Measurements from ENCODE around the gene CMYA5. TPM values are rescaled to one million over a fixed set of nuclear protein-coding genes. Genes with fewer than 3 reads are reported as not detected.
"Not testable (repeated sequence)": the region's sequence is repeated elsewhere in the genome, so short reads cannot be mapped to it uniquely, and the experiment has no call there.

The CMYA5 gene
- total RNA-seq, 1 experiment from 2014 or later = 0.16 TPM

DNA sequence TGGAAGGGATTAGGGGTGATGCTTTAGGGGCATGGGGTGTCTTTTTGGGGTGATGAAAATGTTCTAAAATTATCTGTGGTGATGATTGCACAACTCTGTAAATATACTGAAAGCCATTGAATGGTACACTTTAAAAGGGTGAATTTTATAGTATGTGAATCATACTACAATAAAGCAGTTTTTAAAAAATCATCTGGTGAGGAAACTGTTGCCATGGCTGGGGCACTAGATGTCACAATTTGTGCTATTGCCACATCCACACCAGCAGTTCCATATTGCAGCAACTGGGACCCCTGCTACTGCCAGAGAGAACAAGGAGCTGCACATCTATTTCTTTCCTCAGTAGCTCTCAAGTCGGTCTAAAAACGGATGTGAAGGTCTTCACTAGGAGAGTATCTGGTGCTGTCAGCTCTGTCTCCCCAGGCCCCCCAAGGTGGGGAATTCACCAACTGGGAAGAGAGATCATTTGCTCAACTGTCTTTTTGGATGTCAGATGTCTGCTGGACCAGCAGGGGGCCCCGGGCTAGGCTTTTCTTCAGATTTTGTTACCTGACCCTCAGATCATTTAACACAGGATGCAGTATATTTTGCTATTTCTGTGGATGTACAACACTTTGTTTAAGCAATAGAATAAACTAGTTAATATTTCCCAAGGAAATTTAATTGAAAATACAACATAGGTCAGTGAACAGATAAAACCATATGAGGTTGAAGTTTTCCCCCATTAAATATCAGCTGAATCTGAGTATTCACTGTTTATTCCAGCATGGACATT, 13.2 kb downstream of the CMYA5 start:
- DNase-seq (ENCODE audit: low spot score) = peak; percentile 23

DNA sequence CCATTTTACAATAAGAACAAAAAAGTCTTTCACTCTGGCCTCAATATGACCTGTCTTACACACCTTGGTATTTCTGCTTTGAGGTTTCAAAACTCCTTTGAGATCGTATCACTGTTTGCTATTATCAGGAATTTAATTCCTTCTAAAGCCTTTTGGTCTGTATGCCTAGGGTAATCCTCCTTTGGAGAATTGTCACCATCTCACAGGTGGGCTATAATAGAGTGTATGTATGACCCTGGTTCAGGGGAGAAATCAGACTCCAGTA, 13.7 kb downstream of the CMYA5 start:
- DNase-seq (ENCODE audit: low spot score) = no peak

DNA sequence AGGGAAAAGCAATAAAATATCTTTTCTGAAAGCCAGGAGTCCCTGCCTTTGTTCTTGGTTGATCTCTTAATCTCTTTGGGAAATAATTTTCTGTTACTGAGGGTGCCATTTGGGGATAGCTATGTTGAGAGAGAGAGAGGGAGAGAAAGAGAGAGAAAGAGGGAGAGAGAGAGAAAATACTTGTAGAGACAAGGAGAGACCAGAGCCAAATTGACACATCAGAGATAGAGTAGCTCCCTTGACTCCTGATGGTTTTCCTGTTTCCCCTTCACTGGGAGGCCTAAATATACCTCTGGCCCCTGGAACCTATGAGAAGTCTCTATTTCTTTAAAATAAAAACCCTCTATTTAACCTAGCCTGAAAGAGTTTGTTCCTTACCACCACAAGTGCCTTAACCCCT, 14.9 kb downstream of the CMYA5 start:
- DNase-seq (ENCODE audit: low spot score) = no peak

DNA sequence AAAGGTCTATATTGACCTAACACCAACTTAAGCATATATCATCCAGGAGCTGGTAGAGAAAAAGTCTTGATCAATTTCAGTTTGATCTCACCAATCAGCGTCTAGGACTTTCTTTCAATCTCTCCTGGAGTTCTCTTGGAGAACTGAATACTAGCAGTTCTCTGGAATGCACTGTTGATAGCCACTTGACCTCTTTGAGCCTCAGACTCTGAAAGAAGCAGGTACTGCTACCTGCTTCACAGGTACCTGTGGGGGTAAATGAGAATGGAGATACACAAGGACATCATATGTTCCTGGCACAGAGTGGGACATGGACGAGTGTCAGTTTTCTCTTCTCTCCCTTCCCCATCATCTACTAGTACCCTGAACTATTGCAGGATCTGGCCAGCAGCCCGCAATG, 16.0 kb downstream of the CMYA5 start:
- DNase-seq (ENCODE audit: low spot score) = no peak

DNA sequence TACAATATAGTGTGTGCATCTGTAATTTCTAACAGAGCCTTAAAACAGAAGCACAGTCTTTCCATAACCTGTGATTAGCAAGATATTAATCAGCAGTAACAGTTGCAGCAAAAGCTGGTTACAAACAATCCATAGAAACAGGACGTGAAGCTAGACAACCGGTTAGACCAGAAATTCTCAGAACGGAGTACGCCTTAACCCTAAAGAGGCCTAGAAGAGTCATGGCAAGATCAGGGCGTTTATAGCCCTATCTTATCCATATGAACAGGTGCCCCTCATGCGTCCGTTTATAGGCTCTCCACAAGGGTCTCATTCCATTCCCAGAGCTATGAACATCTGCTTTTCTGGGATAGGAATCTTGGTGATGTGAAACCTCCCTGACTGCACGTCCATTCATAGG, 16.7 kb downstream of the CMYA5 start:
- DNase-seq (ENCODE audit: low spot score) = not testable (repeated sequence)

DNA sequence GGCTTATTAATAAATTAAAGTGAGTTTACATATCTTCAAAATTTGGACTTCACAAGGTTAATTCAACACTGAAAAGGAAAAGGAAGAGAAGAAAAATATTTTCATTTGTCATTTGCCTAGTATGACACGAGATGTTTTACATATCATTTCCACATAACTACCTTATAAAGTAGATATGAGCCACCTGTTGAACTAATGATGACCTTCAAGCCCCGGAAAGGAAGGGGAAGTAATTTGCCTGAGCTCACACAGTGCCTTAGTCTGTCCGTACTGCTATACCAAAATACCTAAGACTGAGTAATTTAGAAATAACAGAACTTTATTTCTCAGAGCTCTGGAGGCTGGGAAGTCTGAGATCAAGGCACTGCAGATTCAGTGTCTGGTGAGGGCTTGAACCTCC, 17.9 kb downstream of the CMYA5 start:
- DNase-seq (ENCODE audit: low spot score) = no peak

DNA sequence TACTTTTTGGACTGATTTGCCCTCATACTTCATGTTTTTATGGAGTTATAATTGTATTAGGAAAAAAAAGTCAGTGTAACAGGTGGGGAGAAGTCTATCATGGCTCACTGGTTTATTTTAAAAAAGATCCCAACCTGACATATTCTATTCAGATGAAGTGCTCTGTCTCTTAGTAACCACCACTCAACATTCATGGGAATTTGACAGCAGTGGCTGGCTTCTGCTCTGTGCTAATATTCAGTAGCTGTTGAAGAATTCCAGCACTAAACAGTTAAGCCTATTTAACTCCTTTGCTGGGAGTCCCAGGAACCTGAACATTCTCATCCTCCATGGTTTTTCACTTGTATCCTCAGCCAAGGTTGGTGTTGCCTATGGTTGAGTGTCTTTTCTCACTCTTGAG, 23.1 kb downstream of the CMYA5 start:
- DNase-seq (ENCODE audit: low spot score) = no peak

DNA sequence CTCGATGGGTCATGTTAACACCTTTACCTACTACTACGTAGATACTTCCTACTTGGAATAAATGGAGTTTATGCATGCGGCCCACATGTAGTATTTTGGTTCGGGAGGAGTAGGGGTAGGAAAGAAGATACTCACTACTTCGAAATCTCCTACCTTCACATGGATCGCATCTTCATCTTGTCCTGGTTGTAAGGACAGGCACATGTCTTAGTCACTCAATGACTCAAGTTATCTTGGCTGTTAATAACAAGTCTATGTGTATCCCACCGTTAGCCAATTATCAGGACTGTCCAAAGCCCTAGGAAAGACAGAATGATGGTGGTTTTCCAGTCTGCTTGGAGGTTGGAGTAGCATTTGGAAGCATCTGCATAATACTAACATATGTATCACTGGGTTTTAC, 24.1 kb downstream of the CMYA5 start:
- no peak for DNase-seq (ENCODE audit: low spot score)

DNA sequence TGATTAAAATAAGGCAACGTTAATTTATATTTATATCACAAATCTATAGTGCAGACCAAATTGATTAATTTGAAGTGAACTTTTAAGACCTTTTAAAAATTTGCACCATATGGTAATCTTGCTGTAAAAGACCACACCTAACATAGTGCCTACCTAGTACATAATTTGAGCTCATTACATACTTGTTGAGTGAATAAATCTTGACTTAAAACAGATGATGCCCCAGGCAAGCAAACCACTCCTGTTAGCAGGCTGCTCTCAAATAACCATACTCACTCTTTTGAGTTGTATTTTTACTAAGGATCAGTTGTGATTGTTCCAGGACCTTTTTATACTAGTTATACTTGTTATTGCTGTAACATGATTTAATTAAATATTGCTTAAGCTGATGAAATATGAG, 27.2 kb downstream of the CMYA5 start:
- no peak for DNase-seq (ENCODE audit: low spot score)

DNA sequence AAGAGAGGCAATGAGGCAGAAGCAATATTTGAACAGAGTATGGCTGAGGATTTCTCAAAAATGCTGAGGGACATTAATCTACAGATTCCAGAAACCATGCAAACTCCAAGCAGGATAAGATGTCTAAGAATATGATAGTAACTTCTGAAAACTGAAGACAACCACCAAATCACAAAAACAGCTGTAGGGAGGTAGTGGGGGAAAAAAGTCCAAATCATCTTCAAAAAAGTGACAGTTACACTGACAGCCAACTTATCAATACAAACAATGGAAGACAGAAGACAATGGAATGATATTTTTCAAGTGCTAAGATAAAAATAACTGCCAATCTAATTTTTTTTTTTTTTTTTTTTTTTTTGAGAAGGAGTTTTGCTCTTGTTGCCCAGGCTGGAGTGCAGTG, 30.5 kb downstream of the CMYA5 start:
- DNase-seq (ENCODE audit: low spot score) = no peak

DNA sequence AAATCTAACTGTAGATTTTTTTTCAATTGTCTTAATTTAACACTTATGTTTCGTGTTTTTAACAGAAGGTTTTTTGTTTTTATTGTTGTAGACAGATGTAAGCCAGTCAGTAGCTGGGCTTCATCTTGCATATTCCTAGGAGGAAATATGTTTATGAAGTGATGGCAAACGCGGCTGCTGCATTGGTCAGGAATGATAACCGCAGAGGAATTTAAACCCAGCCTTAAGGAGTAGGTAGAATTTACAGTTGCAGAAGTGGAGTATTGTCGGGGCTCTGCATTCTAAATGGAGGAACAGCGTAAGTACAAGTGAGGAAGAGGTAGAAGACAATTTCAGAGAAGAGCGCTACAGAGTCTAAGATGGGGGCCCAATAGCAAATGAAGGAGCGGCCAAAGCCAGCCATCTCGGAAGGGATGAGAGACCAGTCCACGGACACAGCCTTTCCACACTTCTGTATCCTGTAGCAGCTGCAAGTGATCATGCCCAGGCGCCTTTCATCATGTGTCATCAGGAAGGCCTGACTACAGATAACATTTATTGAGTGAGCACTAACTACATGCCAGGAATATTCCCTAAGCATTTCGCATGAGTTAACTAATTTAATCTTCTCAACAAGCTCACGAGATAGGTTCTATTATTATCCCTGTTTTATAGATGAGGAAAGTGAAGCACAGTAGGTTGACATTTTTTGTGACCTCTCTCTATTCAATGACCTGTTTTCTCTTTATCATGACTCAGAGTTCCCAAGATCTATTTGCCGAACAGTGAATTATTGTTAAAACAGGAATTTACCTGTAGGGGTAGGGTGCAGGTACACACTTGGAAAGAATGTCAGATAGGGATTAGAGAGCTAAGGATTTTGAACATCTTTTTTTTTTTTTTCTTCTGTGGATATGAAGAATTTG, 38.1 kb downstream of the CMYA5 start:
- no peak for DNase-seq (ENCODE audit: low spot score)

DNA sequence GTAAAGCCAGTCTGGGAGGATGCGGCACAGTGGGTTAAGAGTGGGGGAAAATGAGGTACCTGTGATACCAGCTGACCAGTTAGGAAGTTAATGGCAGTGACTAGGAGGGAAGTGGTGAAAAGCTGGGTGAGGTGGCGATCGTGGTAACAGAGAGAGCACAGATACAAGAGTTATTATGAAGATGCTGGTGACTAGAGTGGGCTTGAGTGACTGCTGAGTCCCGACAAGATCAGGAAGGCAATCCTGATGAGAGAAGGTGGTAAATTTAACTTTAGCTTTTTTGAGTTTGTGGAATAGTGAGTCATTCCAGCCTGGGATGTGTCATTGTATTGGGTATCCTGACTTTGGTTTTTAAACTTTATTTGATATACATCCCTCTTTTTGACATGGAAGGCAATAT, 38.8 kb downstream of the CMYA5 start:
- DNase-seq (ENCODE audit: low spot score) = no peak

DNA sequence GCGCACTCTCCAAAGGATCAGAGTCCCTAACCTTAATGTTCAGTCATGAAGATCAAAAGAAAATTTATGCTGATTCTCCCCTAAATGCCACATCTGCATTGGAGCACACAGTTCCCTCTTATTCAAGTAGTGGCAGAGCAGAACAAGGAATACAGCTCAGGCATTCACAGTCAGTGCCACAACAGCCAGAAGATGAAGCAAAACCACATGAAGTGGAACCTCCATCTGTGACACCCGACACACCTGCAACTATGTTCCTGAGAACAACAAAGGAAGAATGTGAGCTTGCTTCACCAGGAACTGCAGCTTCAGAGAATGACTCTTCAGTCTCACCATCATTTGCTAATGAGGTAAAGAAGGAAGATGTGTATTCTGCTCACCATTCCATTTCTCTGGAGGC, 40.0 kb downstream of the CMYA5 start:
- no peak for DNase-seq (ENCODE audit: low spot score)

DNA sequence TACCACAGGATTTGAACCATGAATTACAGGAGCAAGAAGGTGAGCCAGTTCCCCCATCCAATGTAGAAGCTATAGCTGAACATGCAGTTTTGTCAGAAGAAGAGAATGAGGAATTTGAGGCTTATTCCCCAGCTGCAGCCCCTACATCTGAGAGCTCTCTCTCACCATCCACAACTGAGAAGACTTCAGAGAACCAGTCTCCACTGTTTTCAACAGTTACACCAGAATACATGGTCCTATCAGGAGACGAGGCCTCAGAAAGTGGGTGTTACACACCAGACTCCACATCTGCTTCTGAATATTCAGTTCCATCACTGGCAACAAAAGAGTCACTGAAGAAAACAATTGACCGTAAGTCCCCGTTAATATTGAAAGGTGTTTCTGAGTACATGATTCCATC, 40.9 kb downstream of the CMYA5 start:
- DNase-seq (ENCODE audit: low spot score) = no peak

DNA sequence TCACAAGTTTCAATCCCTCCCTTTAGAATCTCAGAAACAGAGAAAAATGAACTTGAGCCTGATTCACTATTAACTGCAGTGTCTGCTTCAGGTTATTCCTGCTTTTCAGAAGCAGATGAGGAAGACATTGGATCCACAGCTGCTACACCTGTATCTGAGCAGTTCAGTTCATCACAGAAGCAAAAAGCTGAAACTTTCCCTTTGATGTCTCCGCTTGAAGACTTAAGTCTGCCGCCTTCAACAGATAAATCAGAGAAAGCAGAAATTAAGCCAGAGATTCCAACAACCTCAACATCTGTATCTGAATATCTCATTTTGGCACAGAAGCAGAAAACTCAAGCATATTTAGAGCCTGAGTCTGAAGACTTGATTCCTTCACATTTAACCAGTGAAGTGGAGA, 42.1 kb downstream of the CMYA5 start:
- DNase-seq (ENCODE audit: low spot score) = no peak

DNA sequence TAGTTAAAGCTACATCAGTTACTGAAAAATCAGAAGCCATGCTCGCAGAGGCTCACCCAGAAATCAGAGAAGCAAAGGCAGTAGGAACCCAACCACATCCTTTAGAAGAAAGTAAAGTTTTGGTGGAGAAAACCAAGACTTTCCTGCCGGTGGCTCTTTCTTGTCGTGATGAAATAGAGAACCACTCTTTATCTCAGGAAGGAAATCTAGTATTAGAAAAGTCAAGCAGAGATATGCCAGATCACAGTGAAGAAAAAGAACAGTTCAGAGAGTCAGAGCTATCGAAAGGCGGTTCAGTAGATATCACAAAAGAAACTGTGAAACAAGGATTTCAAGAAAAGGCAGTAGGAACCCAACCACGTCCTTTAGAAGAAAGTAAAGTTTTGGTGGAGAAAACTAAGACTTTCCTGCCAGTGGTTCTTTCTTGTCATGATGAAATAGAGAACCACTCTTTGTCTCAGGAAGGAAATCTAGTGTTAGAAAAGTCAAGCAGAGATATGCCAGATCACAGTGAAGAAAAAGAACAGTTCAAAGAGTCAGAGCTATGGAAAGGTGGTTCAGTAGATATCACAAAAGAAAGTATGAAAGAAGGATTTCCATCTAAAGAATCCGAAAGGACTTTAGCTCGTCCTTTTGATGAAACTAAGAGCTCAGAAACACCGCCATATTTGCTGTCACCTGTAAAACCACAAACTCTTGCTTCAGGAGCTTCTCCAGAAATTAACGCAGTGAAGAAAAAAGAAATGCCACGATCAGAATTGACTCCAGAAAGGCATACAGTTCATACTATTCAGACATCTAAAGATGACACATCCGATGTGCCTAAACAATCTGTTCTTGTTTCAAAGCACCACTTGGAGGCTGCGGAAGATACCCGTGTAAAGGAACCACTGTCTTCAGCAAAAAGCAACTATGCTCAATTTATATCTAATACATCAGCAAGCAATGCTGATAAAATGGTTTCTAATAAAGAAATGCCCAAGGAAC, 47.2 kb downstream of the CMYA5 start:
- no peak for DNase-seq (ENCODE audit: low spot score)

DNA sequence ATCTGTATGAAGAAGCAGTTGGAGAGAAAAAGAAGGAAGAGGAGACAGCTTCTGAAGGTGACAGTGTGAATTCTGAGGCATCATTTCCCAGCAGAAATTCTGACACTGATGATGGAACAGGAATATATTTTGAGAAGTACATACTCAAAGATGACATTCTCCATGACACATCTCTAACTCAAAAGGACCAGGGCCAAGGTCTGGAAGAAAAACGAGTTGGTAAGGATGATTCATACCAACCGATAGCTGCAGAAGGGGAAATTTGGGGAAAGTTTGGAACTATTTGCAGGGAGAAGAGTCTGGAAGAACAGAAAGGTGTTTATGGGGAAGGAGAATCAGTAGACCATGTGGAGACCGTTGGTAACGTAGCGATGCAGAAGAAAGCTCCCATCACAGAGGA, 48.7 kb downstream of the CMYA5 start:
- no peak for DNase-seq (ENCODE audit: low spot score)

DNA sequence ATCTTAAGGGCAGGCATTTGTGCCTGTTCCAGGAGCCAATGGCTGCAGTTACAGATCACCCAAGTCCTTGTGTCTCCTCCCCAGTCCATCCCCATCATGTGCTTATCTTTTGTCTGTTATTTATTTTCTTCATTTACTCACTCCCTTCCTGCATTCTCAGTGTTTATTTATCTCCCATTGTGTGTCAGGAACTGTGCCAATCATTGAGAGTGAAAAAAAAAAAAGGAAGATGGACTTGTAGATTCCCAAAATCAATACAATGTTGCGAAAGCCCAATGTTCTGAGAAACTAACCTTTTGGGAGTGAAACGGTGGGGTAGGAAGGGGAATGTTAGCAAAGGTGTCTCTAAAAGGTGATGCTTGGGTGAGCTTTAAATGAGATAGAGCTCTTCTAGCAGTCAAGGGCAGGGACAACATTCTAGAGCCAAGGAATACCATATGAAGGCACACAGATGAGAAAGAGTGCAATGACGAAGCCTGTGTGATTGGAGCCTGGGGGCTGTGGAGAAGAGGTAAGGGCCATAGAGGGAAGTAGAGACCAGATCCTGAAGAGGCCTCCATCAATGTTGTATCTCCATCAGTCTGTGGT, 53.0 kb downstream of the CMYA5 start:
- DNase-seq (ENCODE audit: low spot score) = no peak

DNA sequence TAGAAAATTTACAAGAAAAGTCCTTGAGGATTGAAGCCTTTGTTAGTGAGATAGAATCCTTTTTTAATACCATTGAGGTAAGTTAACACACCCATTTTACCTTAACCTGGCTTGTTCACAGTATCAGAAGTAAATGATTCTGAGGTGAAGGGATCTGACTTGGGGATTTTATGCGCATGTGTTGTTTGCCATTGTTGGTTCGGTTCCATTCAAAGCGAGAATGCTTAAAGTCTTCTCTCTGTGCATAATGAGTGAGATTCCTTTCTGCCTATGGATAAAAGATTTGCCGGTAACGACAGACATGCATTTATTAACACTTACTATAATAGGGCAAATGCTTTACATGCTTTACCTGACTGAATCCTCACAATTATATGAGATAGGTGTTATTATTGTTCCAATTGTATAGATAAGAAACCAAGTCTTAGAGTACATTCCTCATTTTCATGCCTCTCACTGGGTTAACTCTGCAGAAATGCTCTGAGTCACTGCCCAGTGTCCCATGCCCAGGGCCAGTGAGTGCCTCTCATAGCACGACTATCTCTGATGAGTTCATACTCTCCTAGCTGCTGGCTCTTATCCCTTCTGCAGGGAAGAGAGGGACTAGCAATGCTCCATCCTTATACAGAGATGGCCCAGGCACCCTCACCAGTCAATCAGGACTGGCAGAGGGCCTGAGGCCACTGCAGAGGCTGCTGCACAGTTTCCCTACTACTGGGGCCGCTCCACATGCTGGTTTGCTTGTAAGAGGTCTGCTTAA, 54.4 kb downstream of the CMYA5 start:
- DNase-seq (ENCODE audit: low spot score) = no peak

DNA sequence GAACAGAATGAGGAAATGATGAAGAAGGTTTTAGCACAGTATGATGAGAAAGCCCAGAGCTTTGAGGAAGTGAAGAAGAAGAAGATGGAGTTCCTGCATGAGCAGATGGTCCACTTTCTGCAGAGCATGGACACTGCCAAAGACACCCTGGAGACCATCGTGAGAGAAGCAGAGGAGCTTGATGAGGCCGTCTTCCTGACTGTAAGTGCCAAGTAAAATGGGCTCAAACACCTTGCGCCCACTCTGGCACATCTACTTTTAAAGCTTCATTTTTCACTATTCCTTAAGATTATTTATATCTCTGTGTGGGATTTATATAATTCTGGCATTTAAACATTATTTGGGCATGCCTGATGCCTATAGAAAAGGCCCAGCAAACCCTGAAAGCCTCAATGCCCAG, 55.6 kb downstream of the CMYA5 start:
- no peak for DNase-seq (ENCODE audit: low spot score)

Data from A172 (cell line).